CD4-positive, alpha-beta T cell treated with Interleukin-1 beta for 1 hour (primary cell): Measurements from ENCODE around the gene DPCD.
"Not testable (repeated sequence)": the region's sequence is repeated elsewhere in the genome, so short reads cannot be mapped to it uniquely, and the experiment has no call there.

Experiments used
- DNase-seq, 2 donors: peaks; one replicate each; pipeline ENCODE4 v3.0.0-alpha.2; 2020 to 2022

The DPCD gene

GRCh38 chr10:101623528-101623927, 35.4 kb downstream of the DPCD start:
- no peak for DNase-seq

GRCh38 chr10:101624526-101625102, 36.5 kb downstream of the DPCD start:
- no peak for DNase-seq

- no peak for DNase-seq
Observed at GRCh38 chr10:101625821-101626412, 37.8 kb downstream of the DPCD start.

- no peak for DNase-seq
Observed at GRCh38 chr10:101629837-101630632, 41.9 kb downstream of the DPCD start.

GRCh38 chr10:101630633-101630920, 42.5 kb downstream of the DPCD start:
- DNase-seq, result no peak

GRCh38 chr10:101631821-101632475, 43.8 kb downstream of the DPCD start:
- no peak for DNase-seq

GRCh38 chr10:101633510-101633909, 45.4 kb downstream of the DPCD start:
- not testable (repeated sequence) for DNase-seq

- no peak for DNase-seq
Observed at GRCh38 chr10:101639141-101639900, 51.2 kb downstream of the DPCD start.

GRCh38 chr10:101643546-101643945, 55.4 kb downstream of the DPCD start:
- no peak for DNase-seq

- DNase-seq, result no peak
Observed at GRCh38 chr10:101644002-101644401, 55.9 kb downstream of the DPCD start.

GRCh38 chr10:101645659-101646058, 57.5 kb downstream of the DPCD start:
- no peak for DNase-seq

GRCh38 chr10:101646364-101646763, 58.2 kb downstream of the DPCD start:
- no peak for DNase-seq

GRCh38 chr10:101647255-101647654, 59.1 kb downstream of the DPCD start:
- no peak for DNase-seq

GRCh38 chr10:101649525-101650085, 61.5 kb downstream of the DPCD start:
- DNase-seq, result no peak

GRCh38 chr10:101650863-101651262, 62.7 kb downstream of the DPCD start:
- no peak for DNase-seq

GRCh38 chr10:101651336-101651735, 63.2 kb downstream of the DPCD start:
- DNase-seq, result no peak

GRCh38 chr10:101653536-101653935, 65.4 kb downstream of the DPCD start:
- no peak for DNase-seq

GRCh38 chr10:101655570-101655969, 67.4 kb downstream of the DPCD start:
- no peak for DNase-seq

- DNase-seq, result no peak
Observed at GRCh38 chr10:101656890-101657289, 68.8 kb downstream of the DPCD start.

GRCh38 chr10:101658975-101659374, 70.9 kb downstream of the DPCD start:
- DNase-seq, result no peak
